Activated naive CD8-positive, alpha-beta T cell (primary cell): ENCODE results near the gene PRKCB.

Source experiments
- H3K27ac Mint-ChIP-seq: one replicate; pipeline ENCODE4 v1.8.0; 2021; ENCODE audit warnings: mixed read lengths
- H3K27me3 Mint-ChIP-seq: one replicate; pipeline ENCODE4 v1.8.0; 2021; ENCODE audit warnings: mixed read lengths
- H3K36me3 Mint-ChIP-seq: one replicate; pipeline ENCODE4 v1.8.0; 2021; ENCODE audit warnings: mixed read lengths
- H3K4me1 Mint-ChIP-seq: one replicate; pipeline ENCODE4 v1.8.0; 2021; ENCODE audit warnings: low read depth, mixed read lengths
- H3K4me3 Mint-ChIP-seq: one replicate; pipeline ENCODE4 v1.8.0; 2021; ENCODE audit warnings: mild to moderate bottlenecking, mixed read lengths
- H3K9me3 Mint-ChIP-seq: one replicate; pipeline ENCODE4 v1.8.0; 2021; ENCODE audit warnings: low read depth, mixed read lengths

Gene PRKCB

GRCh38 chr16:23948949-23949411, 113.2 kb downstream of the PRKCB start:
- Mint-ChIP-seq H3K27ac (peak overlapping the region; percentile 94), H3K4me1 (peaks cover 99% of the 10 kb centered on the region), H3K9me3 (no peaks in the 10 kb centered on the region)

GRCh38 chr16:23949630-23950290, 114.0 kb downstream of the PRKCB start:
- H3K27me3 Mint-ChIP-seq = no peaks in the 10 kb centered on the region
- peaks cover 3% of the 10 kb centered on the region for H3K36me3 Mint-ChIP-seq
- no peaks in the 10 kb centered on the region for H3K9me3 Mint-ChIP-seq
- peak overlapping the region; percentile 94 for H3K27ac Mint-ChIP-seq
- H3K4me3 Mint-ChIP-seq = peak overlapping the region; percentile 71
- peaks cover 99% of the 10 kb centered on the region for H3K4me1 Mint-ChIP-seq

More at GRCh38 chr16:23948949-23949411, 113.2 kb downstream of the PRKCB start:
- H3K4me3 Mint-ChIP-seq = peak overlapping the region; percentile 71
- H3K27me3 Mint-ChIP-seq = no peaks in the 10 kb centered on the region
- H3K36me3 Mint-ChIP-seq = peaks cover 3% of the 10 kb centered on the region

GRCh38 chr16:23950291-23950894, 114.6 kb downstream of the PRKCB start:
- H3K4me1 Mint-ChIP-seq = peaks cover 97% of the 10 kb centered on the region
- H3K36me3 Mint-ChIP-seq = peaks cover 3% of the 10 kb centered on the region
- no peaks in the 10 kb centered on the region for H3K27me3 Mint-ChIP-seq
- peak overlapping the region; percentile 94 for H3K27ac Mint-ChIP-seq
- H3K9me3 Mint-ChIP-seq = no peaks in the 10 kb centered on the region
- peak overlapping the region; percentile 67 for H3K4me3 Mint-ChIP-seq

- Mint-ChIP-seq H3K36me3 (peaks cover 3% of the 10 kb centered on the region), H3K4me1 (peaks cover 96% of the 10 kb centered on the region), H3K27ac (peak overlapping the region; percentile 94), H3K27me3 (no peaks in the 10 kb centered on the region), H3K9me3 (no peaks in the 10 kb centered on the region), H3K4me3 (peak overlapping the region; percentile 67)
These were observed 115.1 kb downstream of the PRKCB start for GRCh38 chr16:23950898-23951297.

GRCh38 chr16:23952128-23952970, 116.6 kb downstream of the PRKCB start:
- peak overlapping the region; percentile 85 for H3K4me3 Mint-ChIP-seq
- peaks cover 94% of the 10 kb centered on the region for H3K4me1 Mint-ChIP-seq
- peaks cover 3% of the 10 kb centered on the region for H3K36me3 Mint-ChIP-seq
- peak overlapping the region; percentile 94 for H3K27ac Mint-ChIP-seq
- H3K9me3 Mint-ChIP-seq = no peaks in the 10 kb centered on the region
- H3K27me3 Mint-ChIP-seq = no peaks in the 10 kb centered on the region

GRCh38 chr16:23952971-23953300, 117.2 kb downstream of the PRKCB start:
- Mint-ChIP-seq H3K27me3 (no peaks in the 10 kb centered on the region), H3K4me1 (peaks cover 93% of the 10 kb centered on the region), H3K27ac (peak overlapping the region; percentile 94), H3K4me3 (peak overlapping the region; percentile 85), H3K9me3 (no peaks in the 10 kb centered on the region), H3K36me3 (peaks cover 3% of the 10 kb centered on the region)

GRCh38 chr16:23953476-23953875, 117.7 kb downstream of the PRKCB start:
- Mint-ChIP-seq H3K4me1 (peaks cover 88% of the 10 kb centered on the region), H3K27me3 (no peaks in the 10 kb centered on the region), H3K9me3 (no peaks in the 10 kb centered on the region), H3K27ac (peak overlapping the region; percentile 94), H3K36me3 (peaks cover 3% of the 10 kb centered on the region), H3K4me3 (peak overlapping the region; percentile 67)

GRCh38 chr16:23955088-23955487, 119.3 kb downstream of the PRKCB start:
- Mint-ChIP-seq H3K27ac (peak overlapping the region; percentile 69), H3K36me3 (peaks cover 3% of the 10 kb centered on the region), H3K27me3 (no peaks in the 10 kb centered on the region), H3K9me3 (no peaks in the 10 kb centered on the region), H3K4me1 (peaks cover 88% of the 10 kb centered on the region), H3K4me3 (no peak overlapping the region)

- Mint-ChIP-seq H3K27ac (peak overlapping the region; percentile 86), H3K9me3 (no peaks in the 10 kb centered on the region), H3K27me3 (no peaks in the 10 kb centered on the region), H3K4me1 (peaks cover 88% of the 10 kb centered on the region), H3K36me3 (peaks cover 3% of the 10 kb centered on the region), H3K4me3 (peak overlapping the region; percentile 27)
These were observed 121.5 kb downstream of the PRKCB start for GRCh38 chr16:23957287-23957686.

- peak overlapping the region; percentile 97 for H3K27ac Mint-ChIP-seq
- H3K4me1 Mint-ChIP-seq = peaks cover 86% of the 10 kb centered on the region
- peak overlapping the region; percentile 79 for H3K4me3 Mint-ChIP-seq
- no peaks in the 10 kb centered on the region for H3K27me3 Mint-ChIP-seq
- H3K36me3 Mint-ChIP-seq = peaks cover 10% of the 10 kb centered on the region
- no peaks in the 10 kb centered on the region for H3K9me3 Mint-ChIP-seq
These were observed 123.4 kb downstream of the PRKCB start for GRCh38 chr16:23959072-23959751.

GRCh38 chr16:23959752-23960072, 123.9 kb downstream of the PRKCB start:
- Mint-ChIP-seq H3K4me3 (peak overlapping the region; percentile 79), H3K27me3 (no peaks in the 10 kb centered on the region), H3K27ac (peak overlapping the region; percentile 97), H3K36me3 (peaks cover 10% of the 10 kb centered on the region), H3K4me1 (peaks cover 81% of the 10 kb centered on the region), H3K9me3 (no peaks in the 10 kb centered on the region)

- no peaks in the 10 kb centered on the region for H3K9me3 Mint-ChIP-seq
- peaks cover 14% of the 10 kb centered on the region for H3K36me3 Mint-ChIP-seq
- no peaks in the 10 kb centered on the region for H3K27me3 Mint-ChIP-seq
- H3K4me3 Mint-ChIP-seq = peak overlapping the region; percentile 79
- peaks cover 79% of the 10 kb centered on the region for H3K4me1 Mint-ChIP-seq
- H3K27ac Mint-ChIP-seq = peak overlapping the region; percentile 97
These were observed 124.5 kb downstream of the PRKCB start for GRCh38 chr16:23960081-23960885.

- no peaks in the 10 kb centered on the region for H3K27me3 Mint-ChIP-seq
- peaks cover 75% of the 10 kb centered on the region for H3K4me1 Mint-ChIP-seq
- peak overlapping the region; percentile 44 for H3K4me3 Mint-ChIP-seq
- peaks cover 14% of the 10 kb centered on the region for H3K36me3 Mint-ChIP-seq
- H3K9me3 Mint-ChIP-seq = no peaks in the 10 kb centered on the region
- peak overlapping the region; percentile 97 for H3K27ac Mint-ChIP-seq
These were observed 126.2 kb downstream of the PRKCB start for GRCh38 chr16:23962001-23962400.

- peaks cover 73% of the 10 kb centered on the region for H3K4me1 Mint-ChIP-seq
- H3K27me3 Mint-ChIP-seq = no peaks in the 10 kb centered on the region
- H3K36me3 Mint-ChIP-seq = peaks cover 18% of the 10 kb centered on the region
- no peak overlapping the region for H3K4me3 Mint-ChIP-seq
- no peak overlapping the region for H3K27ac Mint-ChIP-seq
- H3K9me3 Mint-ChIP-seq = no peaks in the 10 kb centered on the region
These were observed 128.4 kb downstream of the PRKCB start for GRCh38 chr16:23964136-23964535.
